Tongue (tissue), 2 donors: ENCODE measurements around the gene ARPC5. TPM values are rescaled to one million over a fixed set of nuclear protein-coding genes. Genes with fewer than 3 reads are reported as not detected.
A peak's percentile ranks its signal among the peaks of the same experiment; 100 is the strongest.

Experiments used
- DNase-seq: peaks from one replicate; pipeline ENCODE4 v3.0.0-alpha.2; 2015
- total RNA-seq: library from RNA; depleted of rRNA; stranded (reverse); fragments of >200 nt; gene quantifications from one replicate; pipeline ENCODE4 v1.2.3, GENCODE V29; 2014

ARPC5 gene
- total RNA-seq, 1 donor from 2014 or later: 59.3 TPM

DNA sequence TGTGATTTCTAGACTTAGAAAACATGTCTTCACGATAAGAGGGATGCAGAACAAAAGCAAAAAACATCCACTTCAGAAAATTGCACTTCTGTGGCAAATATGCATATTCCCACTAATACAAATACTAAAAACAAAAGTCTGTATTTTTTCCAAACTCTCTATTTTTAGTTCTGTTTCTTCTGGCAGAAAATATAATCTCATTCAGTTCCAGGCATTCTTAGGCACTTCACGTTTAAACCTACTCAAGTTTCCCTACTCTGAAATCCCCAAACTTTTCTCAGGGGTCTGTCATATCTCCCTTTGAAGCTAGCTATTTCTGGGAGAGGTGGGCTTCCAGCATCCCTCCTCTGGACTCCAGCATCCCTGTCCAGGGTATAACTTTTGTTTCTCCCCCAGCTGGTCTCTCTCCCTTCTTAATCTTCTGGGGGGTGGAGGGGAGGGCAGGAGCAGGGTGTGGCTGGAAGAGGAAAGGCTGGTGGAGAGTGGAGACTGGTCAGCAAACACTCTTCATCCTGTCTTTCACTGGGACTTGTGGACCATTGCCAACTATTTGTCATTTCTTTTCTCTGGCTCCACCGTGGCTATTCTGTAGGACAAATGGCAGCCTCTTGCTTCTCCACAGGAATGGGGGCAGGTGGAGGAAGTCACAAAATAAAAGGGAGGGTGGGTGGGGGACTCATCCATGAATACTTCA is 25.7 kb downstream of the ARPC5 start:
- no peak for DNase-seq

GRCh38 chr1:183609313-183609712 is 26.3 kb downstream of the ARPC5 start:
- DNase-seq: peak; percentile 39

GRCh38 chr1:183607322-183607980 is 28.1 kb downstream of the ARPC5 start:
- no peak for DNase-seq

DNA sequence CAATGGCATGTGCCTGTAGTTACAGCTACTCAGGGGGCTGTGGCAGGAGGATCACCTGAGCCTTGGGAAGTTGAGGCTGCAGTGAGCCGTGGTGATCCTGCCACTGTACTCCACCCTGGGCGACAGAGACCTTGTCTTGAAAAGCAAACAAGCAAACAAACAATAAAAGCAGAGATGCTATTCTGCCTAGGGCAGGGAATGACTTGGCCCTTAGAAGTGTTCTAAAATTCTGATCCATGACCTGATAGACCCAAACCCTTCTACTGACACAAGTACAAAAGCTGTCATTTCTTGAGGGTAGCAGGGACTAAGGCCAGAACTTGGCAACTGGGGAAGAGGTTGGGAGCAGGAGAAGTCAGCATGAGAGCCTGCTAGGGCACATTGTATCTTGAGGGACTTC is 29.7 kb downstream of the ARPC5 start:
- no peak for DNase-seq

GRCh38 chr1:183604815-183605214 is 30.8 kb downstream of the ARPC5 start:
- no peak for DNase-seq

DNA sequence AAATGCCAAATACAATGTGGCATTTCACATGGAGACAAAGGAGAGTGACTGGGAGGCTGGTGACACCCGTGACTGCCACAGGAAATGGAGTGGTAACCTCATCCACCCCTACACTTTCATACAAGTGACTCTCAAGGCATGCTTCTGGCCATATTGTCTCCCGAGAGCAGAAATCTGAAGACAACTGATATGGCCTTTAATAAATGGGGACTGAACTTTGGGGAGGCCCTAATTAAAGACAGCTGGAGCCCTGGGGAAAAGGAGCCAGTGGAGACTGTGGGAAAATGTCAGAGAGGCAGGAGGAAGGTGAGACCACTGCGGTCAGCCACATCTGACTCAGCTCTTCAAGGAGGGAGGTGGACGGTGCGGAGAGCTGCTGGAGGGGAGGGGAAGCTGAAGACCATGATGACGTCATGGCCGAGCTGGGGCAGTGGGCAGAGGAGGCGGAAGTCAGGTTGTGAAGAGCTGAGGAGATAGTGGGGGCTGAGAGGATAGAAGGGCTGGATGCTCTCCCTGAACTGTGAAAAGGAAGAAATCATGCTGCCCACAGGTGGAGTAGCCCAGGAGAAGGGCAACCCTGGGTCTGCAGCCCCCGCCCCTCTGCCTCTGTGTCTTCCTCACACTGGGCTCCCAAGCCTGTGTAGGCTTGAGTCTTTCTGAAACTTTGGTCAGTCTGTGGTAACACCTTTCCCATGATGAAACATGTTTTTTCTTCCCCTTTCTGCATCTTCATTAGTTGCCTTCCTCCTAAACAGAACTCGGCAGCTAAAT is 31.4 kb downstream of the ARPC5 start:
- DNase-seq: no peak

DNA sequence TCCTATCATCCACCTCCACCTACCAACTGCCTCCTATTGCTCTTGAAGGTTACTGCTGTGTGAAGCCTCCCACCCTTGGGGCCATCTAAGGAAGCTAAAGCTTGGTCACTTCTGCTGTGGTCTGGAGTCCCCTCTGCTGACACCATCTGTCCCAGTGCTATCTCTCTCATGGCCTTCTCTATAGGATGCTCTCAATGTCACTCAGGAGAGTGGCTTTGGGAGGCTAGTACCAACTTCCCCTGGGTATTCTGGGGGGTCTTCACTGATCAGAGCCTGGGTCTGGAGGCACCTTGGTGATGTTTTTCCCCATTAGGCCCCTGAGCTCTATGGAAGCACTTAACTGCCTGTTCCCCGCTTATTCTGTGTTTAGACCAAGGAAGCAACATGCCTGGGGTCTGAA is 33.1 kb downstream of the ARPC5 start:
- no peak for DNase-seq

GRCh38 chr1:183600634-183601033 is 34.9 kb downstream of the ARPC5 start:
- no peak for DNase-seq

DNA sequence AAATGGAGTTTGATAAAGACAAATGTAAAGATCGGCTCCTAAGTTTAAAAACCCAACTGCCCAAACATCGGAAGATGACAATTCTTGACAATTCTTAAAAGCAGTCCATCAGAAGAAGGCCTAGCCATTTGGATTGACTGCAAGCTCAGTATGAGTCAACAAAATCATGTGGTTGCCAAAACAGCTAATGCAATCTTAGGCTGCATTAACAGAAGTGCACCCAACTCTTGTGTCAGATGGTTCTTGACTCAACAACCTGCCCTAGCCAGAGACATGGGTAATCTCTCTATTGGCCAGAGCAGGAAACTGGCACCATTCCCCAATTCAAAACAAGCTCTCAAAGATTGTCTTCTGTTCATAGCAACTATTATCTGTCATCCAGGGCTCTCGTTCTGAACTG is 35.4 kb downstream of the ARPC5 start:
- no peak for DNase-seq

DNA sequence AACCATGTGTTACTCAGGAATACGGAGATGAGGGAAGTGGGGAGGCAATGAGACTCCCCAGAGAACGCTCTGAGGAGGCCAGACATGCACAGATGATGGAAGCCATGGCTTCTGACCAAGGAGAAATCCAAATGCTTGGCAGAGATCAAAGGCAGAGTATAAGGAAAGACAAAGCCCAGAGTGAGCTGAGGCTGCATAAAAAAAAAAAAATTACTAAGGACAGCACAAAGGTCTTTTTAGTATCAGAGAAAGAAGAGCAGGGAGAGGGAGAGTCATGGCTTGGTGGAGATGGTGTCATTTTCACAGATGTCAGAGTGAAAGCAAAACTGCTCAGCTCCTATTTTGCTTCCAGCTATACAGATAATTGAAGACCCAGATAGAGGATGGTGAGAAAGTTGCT is 37.2 kb downstream of the ARPC5 start:
- DNase-seq: no peak

GRCh38 chr1:183597656-183598347 is 37.8 kb downstream of the ARPC5 start:
- no peak for DNase-seq

DNA sequence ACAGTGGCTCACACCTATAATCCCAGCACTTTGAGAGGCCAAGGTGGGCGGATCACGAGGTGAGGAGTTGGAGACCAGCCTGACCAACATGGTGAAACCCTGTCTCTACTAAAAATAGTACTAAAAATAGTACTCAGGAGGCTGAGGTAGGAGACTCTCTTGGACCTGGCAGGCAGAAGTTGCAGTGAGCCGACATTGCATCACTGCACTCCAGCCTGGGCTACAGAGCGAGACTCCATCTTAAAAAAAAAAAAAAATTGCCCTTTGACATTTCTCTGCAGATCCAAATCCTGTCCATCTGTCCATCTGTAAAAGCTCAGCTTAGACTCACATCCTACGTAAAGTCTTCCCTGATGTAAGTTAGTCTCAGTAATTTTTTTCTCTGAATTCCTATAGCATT is 39.1 kb downstream of the ARPC5 start:
- DNase-seq: no peak

GRCh38 chr1:183595537-183595936 is 40.0 kb downstream of the ARPC5 start:
- DNase-seq: no peak

- DNase-seq: no peak
Measured at GRCh38 chr1:183593356-183593755, 42.2 kb downstream of the ARPC5 start.

DNA sequence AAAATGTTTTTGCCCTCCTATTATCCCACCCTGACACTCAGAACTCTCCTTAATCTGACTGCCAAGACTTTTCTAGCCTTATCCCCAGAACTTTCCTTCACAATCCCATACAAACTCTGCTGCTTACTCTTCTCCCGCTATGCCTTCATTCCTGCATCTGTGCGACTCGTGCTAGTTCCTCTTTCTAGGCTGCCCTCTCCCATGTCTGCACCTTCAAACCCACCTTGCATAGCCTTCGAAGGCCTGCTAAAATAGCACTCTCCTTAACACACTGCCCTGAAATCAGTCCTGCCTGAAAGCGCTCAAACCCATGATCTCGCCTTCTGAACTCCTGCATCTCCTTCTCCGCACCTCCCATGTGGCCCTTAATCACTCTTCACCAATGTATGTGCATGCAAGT is 42.9 kb downstream of the ARPC5 start:
- no peak for DNase-seq

- DNase-seq: no peak
Measured at GRCh38 chr1:183590244-183591191, 45.1 kb downstream of the ARPC5 start, which contains the start of gene NCF2. NCF2 (minus strand) TSS chr1:183590459; CDS start chr1:183590329, 130 bp downstream.

DNA sequence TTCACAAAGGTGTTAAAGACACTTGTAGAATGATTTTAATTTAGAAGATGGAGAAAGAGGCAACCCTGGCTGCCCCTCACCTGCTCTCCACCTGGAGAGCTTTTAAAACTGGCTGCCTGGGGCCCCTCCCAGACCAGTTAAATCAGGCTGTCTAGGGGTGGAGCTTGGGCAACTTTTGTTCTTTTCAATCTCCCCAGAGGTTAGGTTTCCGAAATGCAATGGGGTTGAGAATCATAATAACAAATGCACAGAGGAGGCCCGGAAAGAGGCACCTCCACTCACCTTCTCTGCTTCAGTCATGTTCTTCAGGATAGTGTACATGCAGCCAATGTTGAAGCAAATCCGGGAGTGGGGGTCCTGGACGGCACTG is 45.7 kb downstream of the ARPC5 start:
- no peak for DNase-seq

DNA sequence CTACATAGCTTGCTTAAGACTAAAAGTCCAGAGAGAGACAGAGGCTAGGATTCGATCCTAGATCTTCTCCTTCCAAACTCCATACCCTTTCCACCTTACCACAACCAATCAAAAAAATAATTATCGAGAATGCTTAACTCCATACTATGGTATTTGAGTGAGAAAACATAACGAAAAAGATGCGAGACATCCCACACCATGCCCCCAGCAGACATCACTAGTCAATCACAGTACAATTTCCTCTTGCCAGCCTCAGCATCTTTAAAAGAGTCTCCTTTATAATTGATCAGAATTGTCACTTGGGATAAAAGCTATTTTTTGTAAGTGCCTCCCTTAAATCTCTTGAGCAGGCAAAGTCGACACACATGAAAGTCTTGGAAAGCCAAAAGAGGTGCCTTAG is 46.2 kb downstream of the ARPC5 start:
- DNase-seq: no peak

- no peak for DNase-seq
Measured at GRCh38 chr1:183588827-183589226, 46.8 kb downstream of the ARPC5 start.

GRCh38 chr1:183586926-183587325 is 48.7 kb downstream of the ARPC5 start:
- no peak for DNase-seq

DNA sequence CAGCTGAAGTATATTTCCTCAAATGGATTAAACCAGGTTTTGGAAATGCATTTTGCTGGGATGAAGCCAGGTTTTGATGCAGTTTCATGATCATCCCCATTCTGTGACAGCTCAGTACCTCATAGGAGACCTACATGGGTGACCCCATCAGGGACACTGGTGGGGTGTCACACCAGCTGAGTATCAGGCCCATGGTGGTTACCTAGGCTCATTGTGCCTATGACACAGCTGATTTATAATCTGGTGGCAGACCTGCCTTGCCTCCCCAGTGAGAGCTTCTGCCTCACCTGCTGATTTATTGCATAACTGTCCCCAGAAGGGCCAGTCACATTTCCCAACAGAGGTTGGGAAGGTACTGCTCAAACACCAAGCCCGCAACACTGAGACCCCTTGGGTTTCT is 49.1 kb downstream of the ARPC5 start:
- no peak for DNase-seq

DNA sequence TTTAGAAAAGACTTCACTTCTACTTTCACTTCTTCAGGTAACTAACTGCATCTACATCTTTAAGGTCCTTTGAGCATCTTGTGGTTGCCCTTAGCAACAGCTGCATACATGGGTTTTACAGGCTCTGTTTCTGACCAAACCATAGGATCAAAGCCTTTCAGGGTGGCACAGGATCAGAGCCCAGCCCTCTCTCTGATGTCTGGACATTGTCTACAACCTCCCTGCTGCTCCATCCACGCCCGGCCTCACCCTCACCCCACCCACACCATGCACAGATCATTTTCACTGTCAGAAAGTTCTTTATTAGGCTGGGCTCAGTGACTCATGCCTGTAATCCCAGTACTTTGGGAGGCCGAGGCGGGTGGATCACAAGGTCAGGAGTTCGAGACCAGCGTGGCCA is 50.5 kb downstream of the ARPC5 start:
- no peak for DNase-seq
